ENCODE data around the gene TAAR5.

DNA sequence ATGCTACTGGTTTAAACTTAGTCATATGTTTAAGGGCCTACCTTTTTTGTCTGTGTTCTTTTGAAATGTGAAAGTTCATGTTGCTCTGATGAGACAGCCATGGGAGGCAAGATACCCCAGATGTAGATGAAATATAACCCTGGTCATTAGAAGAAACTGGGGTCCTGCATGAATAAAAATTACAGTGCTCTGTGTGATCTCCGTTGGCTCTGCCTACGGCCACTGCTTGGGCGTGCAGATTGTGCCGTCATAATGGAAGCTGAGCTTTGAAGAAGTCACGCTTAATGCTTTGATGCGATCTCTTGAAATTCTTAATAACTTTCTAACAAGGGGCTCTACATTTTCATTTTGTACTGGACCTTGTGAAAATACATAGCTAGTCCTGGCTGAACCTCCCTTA lies 34.6 kb upstream of the TAAR5 start, which contains the start of gene TAAR2:
- TF ChIP-seq, protein P1, sequence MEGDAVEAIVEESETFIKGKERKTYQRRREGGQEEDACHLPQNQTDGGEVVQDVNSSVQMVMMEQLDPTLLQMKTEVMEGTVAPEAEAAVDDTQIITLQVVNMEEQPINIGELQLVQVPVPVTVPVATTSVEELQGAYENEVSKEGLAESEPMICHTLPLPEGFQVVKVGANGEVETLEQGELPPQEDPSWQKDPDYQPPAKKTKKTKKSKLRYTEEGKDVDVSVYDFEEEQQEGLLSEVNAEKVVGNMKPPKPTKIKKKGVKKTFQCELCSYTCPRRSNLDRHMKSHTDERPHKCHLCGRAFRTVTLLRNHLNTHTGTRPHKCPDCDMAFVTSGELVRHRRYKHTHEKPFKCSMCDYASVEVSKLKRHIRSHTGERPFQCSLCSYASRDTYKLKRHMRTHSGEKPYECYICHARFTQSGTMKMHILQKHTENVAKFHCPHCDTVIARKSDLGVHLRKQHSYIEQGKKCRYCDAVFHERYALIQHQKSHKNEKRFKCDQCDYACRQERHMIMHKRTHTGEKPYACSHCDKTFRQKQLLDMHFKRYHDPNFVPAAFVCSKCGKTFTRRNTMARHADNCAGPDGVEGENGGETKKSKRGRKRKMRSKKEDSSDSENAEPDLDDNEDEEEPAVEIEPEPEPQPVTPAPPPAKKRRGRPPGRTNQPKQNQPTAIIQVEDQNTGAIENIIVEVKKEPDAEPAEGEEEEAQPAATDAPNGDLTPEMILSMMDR (conservative IDR thresholded peaks at IDR 0.05 in 1 of 2, IDR thresholded peaks at IDR 0.05 in 1 of 2; ENCODE audit: low read depth in 1 of 2, low read length in 2 of 2) = no peak
- no peak for TF ChIP-seq EZH2 (IDR thresholded peaks at IDR 0.05; ENCODE audit: low read length, missing control alignments)
